GM06990 (cell line): ENCODE data around the gene CLDN17.

ENCODE experiments used
- DNase-seq: peaks from one replicate; pipeline ENCODE4 v3.0.0-alpha.2; 2011; ENCODE audit not compliant: insufficient read length; ENCODE audit errors: extremely low read depth
- H3K27me3 ChIP-seq: replicated peaks from 2 replicates; pipeline ENCODE4 v1.6.0; 2011; ENCODE audit warnings: low read length; ENCODE audit not compliant: control insufficient read depth, insufficient read depth
- H3K36me3 ChIP-seq: 2 replicates; pipeline ENCODE4 v1.5.1; 2011; ENCODE audit warnings: low read length; ENCODE audit not compliant: control insufficient read depth, insufficient read depth
- H3K4me3 ChIP-seq: replicated peaks from 2 replicates; pipeline ENCODE4 v1.5.1; 2011; ENCODE audit warnings: low read depth, mild to moderate bottlenecking, control low read depth, low read length
- TF ChIP-seq, protein P1 (sequence below): IDR thresholded peaks from 2 replicates; pipeline ENCODE4 v1.5.1; 2011; ENCODE audit warnings: low read length, control low read depth, mild to moderate bottlenecking, inconsistent platforms; ENCODE audit not compliant: insufficient read depth, poor library complexity, severe bottlenecking

CLDN17 gene, protein sequence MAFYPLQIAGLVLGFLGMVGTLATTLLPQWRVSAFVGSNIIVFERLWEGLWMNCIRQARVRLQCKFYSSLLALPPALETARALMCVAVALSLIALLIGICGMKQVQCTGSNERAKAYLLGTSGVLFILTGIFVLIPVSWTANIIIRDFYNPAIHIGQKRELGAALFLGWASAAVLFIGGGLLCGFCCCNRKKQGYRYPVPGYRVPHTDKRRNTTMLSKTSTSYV

DNA sequence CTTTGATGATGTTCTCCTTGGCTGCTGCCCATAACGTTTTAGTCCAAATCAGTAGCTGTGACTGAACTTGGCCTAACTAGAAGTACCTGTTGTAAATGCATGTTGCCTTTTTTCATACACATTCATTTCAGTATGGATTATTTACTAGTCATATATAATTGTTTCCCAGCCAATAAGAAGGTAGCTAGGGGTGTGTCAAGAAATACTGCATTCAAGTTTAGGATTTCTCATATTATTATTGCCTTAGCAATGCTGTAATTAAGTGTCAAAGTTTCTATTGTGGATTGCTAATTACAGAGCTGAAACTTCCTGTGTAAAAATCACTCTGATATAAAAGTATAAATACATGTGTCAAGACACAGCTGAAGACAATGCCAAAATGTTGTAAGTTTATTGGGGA is at the start of gene CLDN17:
Gene CLDN17 (minus strand): TSS at position 101 of the 400 bp plus-strand sequence. CDS start 188 bp downstream, outside the sequence.
- no peak for DNase-seq
- TF ChIP-seq, protein P1, sequence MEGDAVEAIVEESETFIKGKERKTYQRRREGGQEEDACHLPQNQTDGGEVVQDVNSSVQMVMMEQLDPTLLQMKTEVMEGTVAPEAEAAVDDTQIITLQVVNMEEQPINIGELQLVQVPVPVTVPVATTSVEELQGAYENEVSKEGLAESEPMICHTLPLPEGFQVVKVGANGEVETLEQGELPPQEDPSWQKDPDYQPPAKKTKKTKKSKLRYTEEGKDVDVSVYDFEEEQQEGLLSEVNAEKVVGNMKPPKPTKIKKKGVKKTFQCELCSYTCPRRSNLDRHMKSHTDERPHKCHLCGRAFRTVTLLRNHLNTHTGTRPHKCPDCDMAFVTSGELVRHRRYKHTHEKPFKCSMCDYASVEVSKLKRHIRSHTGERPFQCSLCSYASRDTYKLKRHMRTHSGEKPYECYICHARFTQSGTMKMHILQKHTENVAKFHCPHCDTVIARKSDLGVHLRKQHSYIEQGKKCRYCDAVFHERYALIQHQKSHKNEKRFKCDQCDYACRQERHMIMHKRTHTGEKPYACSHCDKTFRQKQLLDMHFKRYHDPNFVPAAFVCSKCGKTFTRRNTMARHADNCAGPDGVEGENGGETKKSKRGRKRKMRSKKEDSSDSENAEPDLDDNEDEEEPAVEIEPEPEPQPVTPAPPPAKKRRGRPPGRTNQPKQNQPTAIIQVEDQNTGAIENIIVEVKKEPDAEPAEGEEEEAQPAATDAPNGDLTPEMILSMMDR = no peak
- no peak within 1 kb of the TSS for H3K4me3 ChIP-seq

DNA sequence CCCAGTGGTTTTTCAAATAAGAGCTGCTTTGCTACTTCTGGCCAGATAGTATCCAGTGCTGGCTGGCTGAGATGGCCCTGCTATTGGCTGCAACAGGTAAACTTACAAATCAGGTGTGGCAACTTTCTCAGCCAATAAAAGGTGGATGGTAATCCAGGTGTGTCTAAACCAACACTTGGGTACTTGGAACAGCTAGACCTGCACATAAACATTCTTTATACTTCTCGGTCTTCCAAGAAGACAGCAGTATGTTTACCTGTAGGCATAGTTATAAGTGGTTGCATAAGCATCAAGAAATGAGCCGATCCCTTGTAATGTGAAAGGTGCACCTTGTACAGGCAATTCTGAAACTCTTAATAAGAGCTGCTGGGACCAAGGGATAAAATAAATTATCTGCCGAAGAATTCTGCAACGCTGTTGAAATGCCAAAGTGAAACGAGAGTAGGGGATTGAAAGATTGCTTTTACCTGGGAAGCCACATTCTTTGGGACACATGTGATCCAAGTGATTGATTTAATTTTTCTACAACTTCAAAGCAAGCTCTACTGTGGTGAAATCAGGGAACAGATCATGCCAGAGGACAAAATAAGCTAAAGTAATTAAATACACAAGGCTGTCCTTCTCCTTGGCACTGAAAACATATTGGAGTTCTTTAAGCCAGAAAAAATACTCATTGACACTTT is 49.6 kb upstream of the CLDN17 start, which contains the start of gene CLDN8:
Gene CLDN8 (minus strand): TSS at position 57 of the 683 bp plus-strand sequence. CDS start 172 bp downstream, outside the sequence.
- Histone ChIP-seq H3K4me3 (no peak within 1 kb of the TSS), H3K36me3 (no peaks in the 10 kb centered on the region), H3K27me3 (no peaks in the 10 kb centered on the region)
- DNase-seq = no peak
- TF ChIP-seq, protein P1 = no peak

More for the DNA sequence above, at the start of gene CLDN17:
- no peaks in the 10 kb centered on the region for H3K27me3 ChIP-seq
- H3K36me3 ChIP-seq = no peaks in the 10 kb centered on the region

DNA sequence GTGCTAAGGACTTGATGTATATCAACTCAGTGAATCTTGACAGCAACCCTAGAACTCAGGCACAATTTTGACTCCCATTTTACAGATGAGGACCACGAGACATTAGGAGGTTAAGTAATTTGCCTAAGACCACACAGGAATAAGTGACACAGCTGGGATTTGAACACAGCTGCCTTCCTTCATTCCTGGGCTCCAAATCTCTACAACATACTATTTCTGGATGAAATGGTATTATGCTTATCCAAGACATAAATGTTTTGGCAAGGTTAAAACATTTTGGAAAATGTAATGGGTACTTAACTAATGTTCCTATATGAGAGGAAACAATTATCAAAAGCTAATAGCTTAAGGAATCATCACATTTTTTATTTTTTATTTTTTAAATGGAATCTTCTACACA is 44.5 kb upstream of the CLDN17 start:
- TF ChIP-seq, protein P1 = no peak
- DNase-seq = no peak
- no peaks in the 10 kb centered on the region for H3K36me3 ChIP-seq
- no peaks in the 10 kb centered on the region for H3K27me3 ChIP-seq
- no peak overlapping the region for H3K4me3 ChIP-seq

DNA sequence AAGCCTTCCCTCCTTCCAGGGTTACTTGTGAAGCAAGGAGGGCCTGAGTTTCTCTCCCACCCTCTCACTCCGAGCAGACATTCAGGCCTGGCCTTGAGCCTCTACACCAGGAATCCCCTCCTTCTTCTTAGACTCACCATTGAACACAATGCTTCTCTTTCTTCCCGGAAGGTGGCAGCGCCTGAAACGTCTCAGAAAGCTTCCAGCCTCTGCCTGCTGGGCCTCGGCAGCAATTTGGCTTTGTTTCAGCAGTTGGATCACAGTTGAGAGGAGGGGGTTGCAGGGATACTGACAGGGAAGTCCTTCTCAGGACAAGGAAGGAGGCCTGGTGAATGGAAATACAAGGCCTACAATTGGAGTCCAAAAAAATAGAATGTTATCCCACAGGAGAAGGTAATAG is 43.0 kb upstream of the CLDN17 start:
- Histone ChIP-seq H3K4me3 (no peak overlapping the region), H3K27me3 (no peaks in the 10 kb centered on the region), H3K36me3 (no peaks in the 10 kb centered on the region)
- DNase-seq = no peak
- TF ChIP-seq, protein P1 = no peak

DNA sequence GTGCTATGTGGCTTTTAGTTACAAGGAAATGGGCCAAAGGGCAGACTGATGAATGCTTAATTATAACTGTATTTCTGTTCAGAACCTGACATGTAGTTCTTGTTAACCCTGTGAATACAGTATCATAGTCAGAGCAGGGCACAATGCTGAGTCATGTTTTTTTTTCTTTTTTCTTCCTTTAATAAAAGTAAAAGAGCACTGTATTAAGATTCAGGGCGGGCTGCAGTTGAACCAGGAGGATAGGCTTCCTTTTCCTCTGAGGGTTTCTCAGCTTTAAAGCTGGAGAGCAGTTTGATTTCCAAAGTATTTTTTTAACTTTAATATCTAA is 40.6 kb upstream of the CLDN17 start:
- Histone ChIP-seq H3K36me3 (no peaks in the 10 kb centered on the region), H3K4me3 (no peak overlapping the region), H3K27me3 (no peaks in the 10 kb centered on the region)
- DNase-seq = no peak
- TF ChIP-seq, protein P1 = no peak
